BLaER1 treated with 17β-estradiol and CSF1 and Interleukin-3, amounts not matched to agents 10 nM and 100 nM (cell line): ENCODE measurements around the gene APOL5.

Experiments
- H3K27ac ChIP-seq, 11 experiments: shearing (Covaris generic); formaldehyde crosslinking; 2 replicates each; pipeline ENCODE4 v1.8.1; 2022
- H3K27me3 ChIP-seq, 11 experiments: shearing (Covaris generic); formaldehyde crosslinking; 2 replicates each; pipeline ENCODE4 v1.8.1; 2022
- H3K36me3 ChIP-seq, 11 experiments: shearing (Covaris generic); formaldehyde crosslinking; 2 replicates each; pipeline ENCODE4 v1.8.1; 2022
- H3K4me1 ChIP-seq, 10 experiments: shearing (Covaris generic); formaldehyde crosslinking; 2 replicates each; pipeline ENCODE4 v1.8.1; 2022
- H3K4me2 ChIP-seq, 11 experiments: shearing (Covaris generic); formaldehyde crosslinking; 2 replicates each; pipeline ENCODE4 v1.8.1; 2022
- H3K4me3 ChIP-seq, 10 experiments: shearing (Covaris generic); formaldehyde crosslinking; 2 replicates each; pipeline ENCODE4 v1.8.1; 2022
- H3K9ac ChIP-seq, 11 experiments: shearing (Covaris generic); formaldehyde crosslinking; 2 replicates each; pipeline ENCODE4 v1.8.1; 2022
- H3K9me3 ChIP-seq, 11 experiments: shearing (Covaris generic); formaldehyde crosslinking; replicated peaks in 1 of 11; 2 replicates each; pipeline ENCODE4 v1.8.1; 2022
- H4K20me1 ChIP-seq, 11 experiments: shearing (Covaris generic); formaldehyde crosslinking; 2 replicates each; pipeline ENCODE4 v1.8.1; 2022
- Cebpa-rat ChIP-seq, 11 experiments: shearing (Covaris generic); IDR thresholded peaks; 2 replicates each; pipeline ENCODE4 v1.8.1; 2022

Gene APOL5

GRCh38 chr22:35703861-35704584, 13.6 kb upstream of the APOL5 start:
- Histone ChIP-seq H3K9ac (no peak overlapping the region), H3K9me3 (0 out of 22 replicates have a peak, but pooled peaks cover 0 to 4% (median 0%) of the 10 kb centered on the region in 11 experiments), H3K4me1 (no peaks in the 10 kb centered on the region), H3K4me3 (no peak overlapping the region), H4K20me1 (no peaks in the 10 kb centered on the region), H3K36me3 (no peaks in the 10 kb centered on the region), H3K4me2 (no peak overlapping the region), H3K27ac (no peak overlapping the region), H3K27me3 (no peaks in the 10 kb centered on the region)
- TF ChIP-seq Cebpa-rat (IDR thresholded peaks at IDR 0.05) = no peak

DNA sequence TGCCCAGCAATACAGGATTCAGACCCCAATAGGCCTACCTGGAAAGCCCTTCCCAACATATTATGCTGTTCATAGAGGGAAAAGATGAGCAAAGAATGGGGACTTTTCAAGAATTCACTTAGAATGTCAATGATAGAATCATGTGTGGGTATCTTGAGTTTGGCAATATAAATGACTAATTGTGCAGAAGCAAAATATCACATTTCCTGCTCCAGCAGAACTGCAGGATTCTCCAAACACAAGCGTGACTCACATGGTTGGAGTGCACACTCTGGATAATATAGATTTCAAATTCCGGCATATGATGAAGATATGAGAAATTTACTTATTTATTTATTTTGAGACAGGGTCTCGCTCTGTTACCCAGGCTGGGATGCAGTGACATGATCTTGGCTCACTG, 12.5 kb upstream of the APOL5 start:
- Histone ChIP-seq H3K4me2 (no peak overlapping the region), H3K9me3 (0 out of 22 replicates have a peak, but pooled peaks cover 0 to 4% (median 0%) of the 10 kb centered on the region in 11 experiments), H3K36me3 (no peaks in the 10 kb centered on the region), H3K4me1 (no peaks in the 10 kb centered on the region), H4K20me1 (no peaks in the 10 kb centered on the region), H3K27me3 (no peaks in the 10 kb centered on the region), H3K27ac (no peak overlapping the region), H3K4me3 (no peak overlapping the region), H3K9ac (no peak overlapping the region)
- TF ChIP-seq Cebpa-rat (IDR thresholded peaks at IDR 0.05) = no peak

- Histone ChIP-seq H3K9me3 (peaks cover 0 to 18% (median 8%) of the 10 kb centered on the region in 11 experiments; a peak in 12 of 22 replicates), H3K27me3 (no peaks in the 10 kb centered on the region), H4K20me1 (no peaks in the 10 kb centered on the region), H3K27ac (no peak overlapping the region), H3K36me3 (no peaks in the 10 kb centered on the region), H3K4me1 (no peaks in the 10 kb centered on the region), H3K9ac (no peak overlapping the region), H3K4me3 (no peak overlapping the region), H3K4me2 (no peak overlapping the region)
- TF ChIP-seq Cebpa-rat (IDR thresholded peaks at IDR 0.05) = no peak
These were observed 9.2 kb upstream of the APOL5 start for GRCh38 chr22:35708453-35708852.

GRCh38 chr22:35708917-35709316, 8.8 kb upstream of the APOL5 start:
- no peak overlapping the region for H3K27ac ChIP-seq
- TF ChIP-seq Cebpa-rat (IDR thresholded peaks at IDR 0.05) = no peak
- H3K4me2 ChIP-seq = no peak overlapping the region
- H3K9ac ChIP-seq = no peak overlapping the region
- H4K20me1 ChIP-seq = no peaks in the 10 kb centered on the region
- H3K27me3 ChIP-seq = no peaks in the 10 kb centered on the region
- H3K4me1 ChIP-seq = no peaks in the 10 kb centered on the region
- no peaks in the 10 kb centered on the region for H3K36me3 ChIP-seq
- peaks cover 0 to 20% (median 8%) of the 10 kb centered on the region in 11 experiments; a peak in 12 of 22 replicates for H3K9me3 ChIP-seq
- H3K4me3 ChIP-seq = no peak overlapping the region

- Histone ChIP-seq H3K9ac (no peak overlapping the region), H3K9me3 (peaks cover 0 to 20% (median 8%) of the 10 kb centered on the region in 11 experiments; a peak in 12 of 22 replicates), H3K4me2 (no peak overlapping the region), H3K27ac (no peak overlapping the region), H3K4me1 (no peaks in the 10 kb centered on the region), H3K36me3 (no peaks in the 10 kb centered on the region), H3K4me3 (no peak overlapping the region), H4K20me1 (no peaks in the 10 kb centered on the region), H3K27me3 (no peaks in the 10 kb centered on the region)
- no peak for TF ChIP-seq Cebpa-rat (IDR thresholded peaks at IDR 0.05)
These were observed 6.3 kb upstream of the APOL5 start for GRCh38 chr22:35711336-35711735.

- Histone ChIP-seq H3K36me3 (no peaks in the 10 kb centered on the region), H3K4me1 (no peaks in the 10 kb centered on the region), H3K4me3 (no peak overlapping the region), H3K27me3 (no peaks in the 10 kb centered on the region), H3K4me2 (no peak overlapping the region), H4K20me1 (no peaks in the 10 kb centered on the region), H3K27ac (no peak overlapping the region), H3K9me3 (peaks cover 0 to 20% (median 8%) of the 10 kb centered on the region in 11 experiments; a peak in 12 of 22 replicates), H3K9ac (no peak overlapping the region)
- no peak for TF ChIP-seq Cebpa-rat (IDR thresholded peaks at IDR 0.05)
These were observed 5.0 kb upstream of the APOL5 start for GRCh38 chr22:35712672-35713071.

GRCh38 chr22:35719212-35719875, 1.7 kb downstream of the APOL5 start:
- H3K9ac ChIP-seq = no peak overlapping the region
- H3K4me3 ChIP-seq = no peak overlapping the region
- H3K4me1 ChIP-seq = peaks cover 0 to 4% (median 0%) of the 10 kb centered on the region in 10 experiments; a peak in 2 of 20 replicates
- TF ChIP-seq Cebpa-rat (IDR thresholded peaks at IDR 0.05) = no peak
- H3K27ac ChIP-seq = no peak overlapping the region
- H3K4me2 ChIP-seq = no peak overlapping the region
- no peaks in the 10 kb centered on the region for H3K27me3 ChIP-seq
- H3K9me3 ChIP-seq = peaks cover 0 to 10% (median 0%) of the 10 kb centered on the region in 11 experiments; a peak in 3 of 22 replicates
- no peaks in the 10 kb centered on the region for H4K20me1 ChIP-seq
- H3K36me3 ChIP-seq = no peaks in the 10 kb centered on the region

DNA sequence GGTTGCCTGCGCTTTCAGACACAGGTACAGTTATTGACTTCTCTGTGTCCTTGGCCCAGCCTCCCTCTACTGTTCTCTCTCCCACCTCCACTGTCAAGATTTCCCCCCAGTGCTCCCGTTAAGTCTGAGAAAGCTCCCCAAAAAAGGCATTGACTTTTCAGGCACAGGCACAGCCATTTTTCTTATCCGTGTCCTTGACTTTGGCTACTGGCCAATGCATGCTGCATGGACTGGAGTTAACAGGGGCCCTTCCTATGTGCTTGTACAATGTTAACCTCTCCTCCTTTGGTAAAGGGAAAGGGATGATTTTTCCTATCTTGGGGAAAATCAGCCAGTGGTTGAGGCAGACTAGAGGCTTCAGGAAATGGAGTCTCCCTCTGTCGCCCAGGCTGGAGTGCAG, 4.3 kb downstream of the APOL5 start:
- H3K27ac ChIP-seq = no peak overlapping the region
- no peak for TF ChIP-seq Cebpa-rat (IDR thresholded peaks at IDR 0.05)
- H3K4me3 ChIP-seq = no peak overlapping the region
- peaks cover 0 to 10% (median 0%) of the 10 kb centered on the region in 11 experiments; a peak in 3 of 22 replicates for H3K9me3 ChIP-seq
- H4K20me1 ChIP-seq = no peaks in the 10 kb centered on the region
- H3K4me1 ChIP-seq = peaks cover 0 to 4% (median 0%) of the 10 kb centered on the region in 10 experiments; a peak in 2 of 20 replicates
- H3K36me3 ChIP-seq = no peaks in the 10 kb centered on the region
- H3K9ac ChIP-seq = no peak overlapping the region
- no peaks in the 10 kb centered on the region for H3K27me3 ChIP-seq
- H3K4me2 ChIP-seq = no peak overlapping the region

GRCh38 chr22:35725521-35725920, 7.8 kb downstream of the APOL5 start:
- H3K4me1 ChIP-seq = peaks cover 0 to 4% (median 0%) of the 10 kb centered on the region in 10 experiments; a peak in 2 of 20 replicates
- no peak overlapping the region for H3K9ac ChIP-seq
- H3K4me3 ChIP-seq = no peak overlapping the region
- H3K27me3 ChIP-seq = no peaks in the 10 kb centered on the region
- no peaks in the 10 kb centered on the region for H4K20me1 ChIP-seq
- no peaks in the 10 kb centered on the region for H3K9me3 ChIP-seq
- no peaks in the 10 kb centered on the region for H3K36me3 ChIP-seq
- no peak overlapping the region for H3K27ac ChIP-seq
- no peak for TF ChIP-seq Cebpa-rat (IDR thresholded peaks at IDR 0.05)
- H3K4me2 ChIP-seq = no peak overlapping the region
